CD4-positive, alpha-beta T cell treated with Interferon alpha-2 for 1 hour (primary cell): ENCODE data around the gene C12orf56.
"Not testable (repeated sequence)": the region's sequence is repeated elsewhere in the genome, so short reads cannot be mapped to it uniquely, and the experiment has no call there.

ENCODE experiments used
- DNase-seq, 2 donors: peaks; one replicate each; pipeline ENCODE4 v3.0.0-alpha.2; 2020 to 2022

Gene C12orf56

DNA sequence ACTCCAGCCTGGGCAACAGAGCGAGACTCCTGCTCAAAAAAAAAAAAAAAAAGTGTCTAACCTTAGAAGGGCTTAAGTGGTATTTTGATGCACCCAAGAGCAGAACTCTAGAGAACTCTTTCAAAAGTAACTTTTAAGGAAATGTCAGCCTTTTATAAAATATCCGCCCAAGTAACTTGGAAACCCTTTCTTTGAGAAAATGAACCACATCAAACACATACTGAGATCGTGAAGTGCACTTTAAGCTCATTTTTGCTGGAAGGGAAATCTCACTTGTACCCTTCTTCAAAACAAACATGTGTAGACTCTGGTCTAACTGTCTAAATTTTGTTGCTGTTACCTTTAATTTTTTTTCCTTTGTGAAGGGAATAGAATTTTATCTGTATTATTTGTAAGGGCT, 5.5 kb downstream of the C12orf56 start:
- DNase-seq, result peak in 1 of 2 donors; percentile 50

GRCh38 chr12:64383675-64384074, 6.9 kb downstream of the C12orf56 start:
- DNase-seq, result no peak

DNA sequence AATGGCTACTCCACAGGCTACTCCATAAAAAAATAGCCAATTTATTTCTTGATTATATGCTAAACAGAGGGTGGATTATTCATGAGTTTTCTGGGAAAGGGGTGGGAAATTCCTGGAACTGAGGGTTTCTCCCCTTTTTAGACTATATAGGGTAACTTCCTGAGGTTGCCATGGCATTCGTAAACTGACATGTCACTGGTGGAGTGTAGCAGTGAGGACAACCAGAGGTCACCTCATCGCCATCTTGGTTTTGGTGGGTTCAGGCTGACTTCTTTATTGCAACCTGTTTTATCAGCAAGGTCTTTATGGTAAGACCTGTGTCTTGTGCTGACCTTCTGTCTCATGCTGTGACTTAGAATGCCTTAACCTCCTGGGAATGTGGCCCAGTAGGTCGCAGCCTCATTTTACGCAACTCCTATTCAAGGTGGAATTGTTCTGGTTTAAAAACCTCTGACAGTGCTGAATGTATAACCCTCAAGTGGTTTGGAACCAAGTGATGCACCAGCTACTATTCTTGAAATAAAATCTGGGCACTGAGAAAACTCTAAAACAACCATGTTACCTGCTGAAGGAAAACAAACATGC, 27.7 kb downstream of the C12orf56 start:
- DNase-seq, result no peak

DNA sequence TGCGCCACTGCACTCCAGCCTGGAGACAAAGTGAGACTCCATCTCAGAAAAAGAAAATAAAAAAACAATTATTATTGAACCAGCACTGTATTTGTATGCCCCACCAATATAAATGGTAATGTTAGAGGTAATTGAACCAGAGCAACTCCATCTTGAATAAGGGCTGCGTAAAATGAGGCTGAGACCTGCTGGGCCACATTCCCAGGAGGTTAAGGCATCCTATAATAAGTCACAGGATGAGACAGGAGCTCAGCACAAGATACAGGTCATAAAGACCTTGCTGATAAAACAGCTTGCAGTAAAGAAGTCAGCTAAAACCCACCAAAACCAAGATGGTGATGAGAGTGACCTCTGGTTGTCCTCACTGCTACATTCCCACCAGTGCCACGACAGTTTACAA, 29.4 kb downstream of the C12orf56 start:
- DNase-seq, result not testable (repeated sequence)

- DNase-seq, result not testable (repeated sequence)
Measured at GRCh38 chr12:64356209-64356608, 34.3 kb downstream of the C12orf56 start.

- DNase-seq, result no peak
Measured at GRCh38 chr12:64352181-64352580, 38.4 kb downstream of the C12orf56 start.

DNA sequence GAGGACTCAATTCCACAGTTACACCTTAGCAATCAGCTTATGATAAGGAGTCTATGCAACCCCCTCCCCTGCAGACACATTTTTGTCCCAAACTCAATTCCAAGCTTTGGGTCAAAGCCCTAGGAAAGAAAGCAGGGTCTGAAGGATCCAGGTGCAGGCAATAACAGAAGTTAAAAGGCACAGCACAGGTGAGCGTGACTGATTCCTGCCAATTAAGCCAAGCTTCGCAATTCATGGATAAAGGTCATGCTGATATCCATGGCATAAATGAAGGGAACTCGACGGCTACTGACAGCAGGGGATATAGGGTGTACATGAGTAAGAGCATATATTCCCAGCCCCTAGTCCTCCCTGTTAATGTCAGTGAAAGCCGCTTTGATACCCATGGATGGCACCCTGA, 39.3 kb downstream of the C12orf56 start:
- DNase-seq, result no peak

DNA sequence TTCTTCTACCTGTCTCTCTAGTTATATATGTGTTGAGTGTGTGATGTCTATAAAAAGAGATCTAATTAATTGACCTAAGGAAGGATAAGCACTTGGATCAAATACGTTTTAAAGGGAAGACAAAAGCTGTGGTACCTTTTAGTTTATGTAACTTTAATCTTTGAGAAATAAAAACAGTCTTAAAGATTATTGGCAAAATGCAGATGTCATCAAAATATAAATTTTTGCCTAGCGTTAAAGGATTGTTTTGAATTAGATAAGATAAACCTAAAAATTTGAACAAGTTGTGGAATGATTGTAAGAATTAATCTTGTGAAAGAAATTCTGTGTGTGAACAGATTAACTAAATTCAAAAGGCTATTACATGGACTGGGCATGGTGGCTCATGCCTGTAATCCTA, 42.9 kb downstream of the C12orf56 start:
- DNase-seq, result no peak

GRCh38 chr12:64344631-64345030, 45.9 kb downstream of the C12orf56 start:
- DNase-seq, result not testable (repeated sequence)

DNA sequence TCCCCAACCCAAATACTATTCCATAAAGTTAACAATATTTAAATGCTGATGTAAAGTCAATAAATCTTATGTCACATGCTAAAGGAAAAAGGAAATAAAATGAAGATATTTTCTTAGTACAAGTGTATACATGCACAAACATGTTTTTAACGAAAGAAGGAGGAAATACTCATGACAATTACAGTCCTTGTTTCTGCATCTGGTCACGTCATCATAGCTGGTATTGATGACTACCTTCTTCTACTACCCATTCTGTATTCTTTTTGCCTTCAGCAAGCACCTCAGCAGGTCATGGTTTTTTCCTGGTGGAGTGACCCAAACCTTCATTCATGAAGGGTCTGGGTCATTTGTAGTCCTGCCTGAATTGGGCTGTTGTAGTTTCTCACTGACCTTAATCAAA, 50.0 kb downstream of the C12orf56 start:
- DNase-seq, result not testable (repeated sequence)

GRCh38 chr12:64335886-64336466, 54.6 kb downstream of the C12orf56 start:
- DNase-seq, result no peak

GRCh38 chr12:64332938-64333337, 57.6 kb downstream of the C12orf56 start:
- DNase-seq, result no peak

- DNase-seq, result no peak
Measured at GRCh38 chr12:64332296-64332695, 58.3 kb downstream of the C12orf56 start.

GRCh38 chr12:64329031-64329710, 61.4 kb downstream of the C12orf56 start:
- not testable (repeated sequence) for DNase-seq

GRCh38 chr12:64325055-64325454, 65.5 kb downstream of the C12orf56 start:
- no peak for DNase-seq

GRCh38 chr12:64323476-64324225, 66.9 kb downstream of the C12orf56 start:
- DNase-seq, result no peak

DNA sequence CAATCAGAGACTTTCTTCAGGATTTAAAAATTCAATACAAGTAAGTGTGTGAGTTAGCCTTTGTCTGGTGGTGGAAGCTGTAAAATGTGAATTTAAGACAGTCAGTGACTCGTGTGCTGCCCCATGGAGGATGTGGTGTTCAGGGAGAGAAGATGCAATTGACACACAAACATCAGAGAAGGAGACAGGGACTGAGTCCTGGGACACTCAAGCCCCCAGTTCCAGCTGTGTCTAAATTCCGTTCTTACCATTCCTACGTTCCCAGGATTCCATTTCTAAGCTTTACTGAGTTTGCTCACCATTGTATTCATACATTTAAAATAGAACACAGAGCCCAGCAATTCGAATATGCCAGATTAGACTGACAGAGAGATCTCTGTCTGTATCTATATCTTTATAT, 67.6 kb downstream of the C12orf56 start:
- DNase-seq, result no peak

DNA sequence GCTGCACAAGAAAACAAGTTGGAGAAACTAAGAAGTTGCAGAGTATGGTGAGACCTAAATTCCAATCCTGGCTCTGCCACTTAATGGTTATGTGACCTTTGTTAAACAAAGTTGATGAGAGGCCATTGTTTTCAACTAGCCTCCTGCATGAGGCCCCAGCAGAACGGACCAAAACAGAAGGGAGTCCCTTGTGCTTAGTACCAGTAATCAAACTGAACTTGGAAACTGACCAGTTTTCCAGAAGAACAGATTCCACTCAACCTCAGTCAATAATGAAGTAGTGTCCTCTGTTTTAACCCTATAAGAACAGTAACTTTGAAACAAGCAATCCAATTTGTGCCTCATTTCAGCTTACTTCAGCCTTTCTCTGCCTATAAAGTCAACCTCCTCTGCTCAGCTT, 69.9 kb downstream of the C12orf56 start:
- no peak for DNase-seq

DNA sequence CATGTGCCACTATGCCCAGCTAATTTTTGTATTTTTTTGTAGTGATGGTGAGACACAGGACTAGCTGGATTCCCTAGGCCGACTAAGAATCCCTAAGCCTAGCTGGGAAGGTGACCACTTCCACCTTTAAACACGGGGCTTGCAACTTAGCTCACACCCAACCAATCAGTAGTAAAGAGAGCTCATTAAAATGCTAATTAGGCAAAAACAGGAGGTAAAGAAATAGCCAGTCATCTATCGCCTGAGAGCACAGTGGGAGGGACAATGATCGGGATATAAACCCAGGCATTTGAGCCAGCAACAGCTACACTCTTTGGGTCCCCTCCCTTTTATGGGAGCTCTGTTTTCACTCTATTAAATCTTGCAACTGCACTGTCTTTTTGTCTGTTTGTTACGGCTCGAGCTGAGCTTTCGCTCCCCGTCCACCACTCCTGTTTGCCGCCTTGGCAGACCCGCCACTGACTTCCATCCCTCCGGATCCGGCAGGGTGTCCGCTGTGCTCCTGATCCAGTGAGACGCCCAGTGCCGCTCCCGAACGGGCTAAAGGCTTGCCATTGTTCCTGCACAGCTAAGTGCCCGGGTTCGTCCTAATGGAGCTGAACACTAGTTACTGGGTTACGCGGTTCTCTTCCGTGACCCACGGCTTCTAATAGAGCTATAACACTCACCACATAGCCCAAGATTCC, 70.9 kb downstream of the C12orf56 start:
- not testable (repeated sequence) for DNase-seq

DNA sequence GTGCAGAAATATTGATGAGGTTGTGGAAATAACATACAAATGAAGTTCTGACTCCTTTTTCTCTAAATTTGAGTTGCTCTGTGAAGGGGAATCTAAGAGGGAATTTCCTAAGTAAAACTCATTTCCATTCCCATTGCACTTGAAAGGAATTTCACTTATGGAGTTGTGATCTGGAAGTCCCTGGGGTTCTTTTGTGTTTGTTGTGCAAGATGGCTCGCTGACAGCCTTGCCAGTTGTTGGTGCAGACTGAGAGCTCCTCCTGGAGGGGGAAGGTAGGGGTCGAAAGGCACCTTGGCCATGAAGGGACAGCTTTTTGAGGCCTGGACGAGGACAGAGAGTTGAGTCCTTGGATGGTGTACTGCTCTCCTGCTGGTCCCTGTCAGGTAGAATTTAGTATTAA, 72.0 kb downstream of the C12orf56 start:
- no peak for DNase-seq

- no peak for DNase-seq
Measured at GRCh38 chr12:64311877-64312276, 78.7 kb downstream of the C12orf56 start.

GRCh38 chr12:64304571-64304970, 86.0 kb downstream of the C12orf56 start:
- no peak for DNase-seq

DNA sequence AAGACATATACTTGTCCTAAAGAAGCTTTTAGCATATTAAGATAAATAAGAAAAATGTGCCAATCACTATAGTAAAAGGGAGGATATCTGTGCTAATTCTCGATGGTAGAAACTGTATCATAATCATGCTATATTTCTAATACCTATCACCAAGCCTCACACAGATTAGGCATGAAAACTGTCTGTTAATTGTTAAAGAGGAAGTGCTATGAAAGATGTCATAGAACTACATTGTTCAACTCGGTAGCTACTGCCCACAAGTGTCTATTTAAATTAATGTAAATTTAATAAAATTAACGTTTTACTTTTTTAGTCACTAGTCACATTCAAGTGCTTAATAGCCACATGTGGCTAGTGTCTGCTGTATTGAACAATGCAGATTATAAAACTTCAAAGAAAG, 90.9 kb downstream of the C12orf56 start:
- DNase-seq, result no peak
